Globus pallidus (tissue), 1 donor: ENCODE results near the gene IDS.
"Not testable (repeated sequence)": the region's sequence is repeated elsewhere in the genome, so short reads cannot be mapped to it uniquely, and the experiment has no call there.

ENCODE experiments used
- DNase-seq: peaks from one replicate; pipeline ENCODE4 v3.0.0-alpha.2; 2015; ENCODE audit warnings: low spot score

The IDS gene

DNA sequence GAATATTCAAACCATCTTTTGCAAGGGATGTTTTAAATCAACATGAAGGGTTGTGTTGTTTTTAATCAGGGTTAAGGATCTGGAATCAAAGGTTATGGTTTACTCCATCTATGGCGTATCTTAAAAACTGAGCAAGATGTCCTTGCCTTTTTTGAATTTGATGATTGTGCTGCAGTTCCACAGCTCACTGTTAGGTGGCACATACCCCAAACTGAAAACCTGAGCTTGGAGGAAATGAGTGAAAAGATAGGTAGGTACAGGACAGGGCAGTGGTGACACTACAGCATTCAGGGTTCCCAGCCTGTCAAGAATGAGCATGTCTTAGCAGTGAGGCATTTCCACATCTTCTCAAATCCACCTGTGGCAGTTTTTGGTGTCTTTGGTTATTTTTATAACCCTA is 22.6 kb upstream of the IDS start:
- no peak for DNase-seq

DNA sequence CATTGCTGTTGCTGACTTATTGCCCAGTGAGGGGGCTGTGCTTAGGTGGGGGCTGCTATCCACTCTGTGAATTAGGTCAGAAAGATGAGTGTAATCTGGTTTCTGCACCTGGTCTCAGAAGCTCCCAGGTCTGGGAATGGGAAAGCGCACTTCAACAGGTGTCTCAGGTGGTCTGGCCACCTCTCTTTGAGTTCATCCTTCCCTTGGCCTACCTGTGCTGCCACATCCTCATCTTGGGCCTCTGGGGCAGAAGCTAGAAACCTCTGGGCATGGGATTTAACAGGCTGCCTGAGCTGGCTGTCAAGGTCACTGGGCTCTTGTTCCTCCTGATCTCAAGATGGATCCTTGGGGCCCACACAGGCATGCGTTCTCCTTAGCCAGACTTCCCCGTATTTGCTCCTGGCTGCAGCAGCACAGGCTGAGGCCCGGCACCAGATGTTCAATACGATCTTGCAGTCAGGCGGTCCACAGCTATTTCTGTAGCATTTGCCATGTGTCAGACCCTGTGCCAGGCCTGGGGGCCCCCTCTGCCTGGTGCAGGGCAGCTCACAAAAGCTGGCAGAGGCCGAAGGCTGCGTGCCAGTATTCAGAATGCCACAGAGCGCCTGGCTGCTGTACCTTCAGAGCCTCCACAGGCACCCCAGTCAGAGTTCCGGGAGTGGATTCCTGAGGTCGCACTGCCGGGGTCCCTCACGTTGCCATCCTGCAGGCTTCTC is 21.4 kb upstream of the IDS start:
- DNase-seq, result not testable (repeated sequence)

DNA sequence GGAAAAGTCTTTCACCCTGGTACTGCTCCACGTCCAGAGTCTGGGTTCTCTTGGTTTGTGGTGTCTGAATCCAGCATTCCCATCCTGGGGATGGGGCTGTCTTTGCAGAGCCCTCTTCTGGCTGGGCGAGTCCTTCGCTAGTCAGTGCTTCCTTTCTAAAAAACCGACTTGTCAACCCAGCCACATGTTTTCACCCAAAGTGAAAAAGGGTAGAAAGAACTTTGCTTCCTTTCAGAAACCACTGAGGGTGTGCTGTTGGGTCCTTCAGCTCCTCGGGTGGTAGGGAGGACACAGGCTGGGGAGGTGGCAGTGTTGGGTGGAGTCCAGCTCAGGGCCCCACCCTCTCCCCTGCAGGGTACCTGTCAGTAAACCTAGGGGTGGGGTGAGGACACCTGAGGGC is 20.8 kb upstream of the IDS start:
- DNase-seq, result not testable (repeated sequence)

DNA sequence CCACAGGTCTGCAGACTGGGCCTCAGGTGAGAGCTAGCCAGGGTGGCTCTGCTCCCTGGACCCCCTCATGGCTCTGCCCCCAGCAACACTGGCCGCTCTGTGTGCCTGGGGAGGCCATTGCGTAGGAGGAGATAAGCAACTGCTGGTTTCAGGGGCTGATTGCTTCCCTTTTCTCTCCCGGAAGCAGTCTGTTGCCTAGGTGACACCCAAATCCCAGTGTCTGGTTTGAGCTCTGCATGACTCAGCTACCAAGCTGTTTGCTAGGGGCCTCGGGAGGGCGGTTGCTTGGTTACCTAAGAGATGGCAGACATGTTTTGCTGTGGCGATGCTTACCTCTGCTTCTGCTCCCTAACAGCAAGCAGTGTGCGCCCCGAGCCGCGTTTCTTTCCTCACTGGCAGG is 20.3 kb upstream of the IDS start:
- not testable (repeated sequence) for DNase-seq

DNA sequence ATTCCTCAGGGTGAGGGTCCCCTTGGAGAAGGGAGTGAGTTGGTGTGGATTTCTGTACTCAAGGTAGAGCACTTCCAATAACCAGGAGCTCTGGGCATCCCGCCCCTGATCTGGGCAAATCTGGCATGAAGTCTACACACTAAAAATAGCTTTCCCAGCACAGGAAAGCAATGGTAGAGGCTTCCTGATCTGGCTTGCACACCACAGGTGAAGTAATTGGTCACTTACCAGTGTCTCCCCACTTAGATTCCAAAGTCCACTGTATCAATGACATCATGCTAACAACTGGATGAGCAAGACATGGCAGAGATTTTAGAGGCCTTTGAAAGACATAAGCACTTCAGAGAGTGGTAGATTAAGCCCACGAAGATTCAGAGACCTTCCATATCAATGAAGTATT is 17.8 kb upstream of the IDS start:
- no peak for DNase-seq

DNA sequence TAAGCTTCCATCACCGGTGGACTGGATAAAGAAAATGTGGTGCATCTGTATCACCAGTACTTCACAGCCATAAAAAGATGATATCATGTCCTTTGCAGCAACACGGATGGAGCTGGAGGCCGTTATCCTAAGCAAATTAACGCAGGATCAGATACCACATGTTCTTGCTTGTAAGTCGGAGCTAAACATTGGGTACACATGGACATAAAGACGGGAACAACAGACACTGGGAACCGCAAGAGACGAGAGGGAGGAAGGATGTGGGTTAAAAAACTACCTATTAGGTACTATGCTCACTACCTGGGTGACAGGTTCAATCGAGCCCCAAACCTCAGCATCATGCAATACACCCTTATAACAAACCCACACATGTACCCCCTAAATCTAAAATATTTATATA is 16.3 kb upstream of the IDS start:
- DNase-seq, result no peak

DNA sequence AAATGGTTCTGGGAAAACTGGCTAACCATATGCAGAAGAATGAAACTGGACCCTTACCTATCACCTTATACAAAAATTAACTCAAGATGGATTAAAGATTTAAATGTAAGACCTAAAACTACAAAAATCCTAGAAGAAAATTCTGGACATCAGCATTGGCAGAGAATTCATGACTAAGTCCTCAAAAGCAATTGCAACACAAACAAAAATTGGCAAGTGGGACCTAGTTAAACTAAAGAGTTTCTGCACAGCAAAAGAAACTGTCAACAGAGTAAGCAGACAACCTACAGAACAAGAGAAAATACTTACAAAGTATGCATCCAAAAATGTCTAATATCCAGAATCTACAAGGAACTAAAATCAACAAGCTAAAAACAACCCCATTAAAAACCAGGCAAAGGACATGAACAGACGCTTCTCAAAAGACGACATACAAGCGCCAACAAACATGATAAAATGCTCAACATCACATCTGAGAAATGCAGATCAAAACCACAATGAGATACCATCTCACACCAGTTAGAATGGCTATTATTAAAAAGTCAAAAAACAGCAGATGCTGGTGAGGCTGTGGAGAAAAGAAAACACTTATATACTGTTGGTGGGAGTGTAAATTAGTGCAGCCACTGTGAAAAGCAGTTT is 15.7 kb upstream of the IDS start:
- DNase-seq, result not testable (repeated sequence)

DNA sequence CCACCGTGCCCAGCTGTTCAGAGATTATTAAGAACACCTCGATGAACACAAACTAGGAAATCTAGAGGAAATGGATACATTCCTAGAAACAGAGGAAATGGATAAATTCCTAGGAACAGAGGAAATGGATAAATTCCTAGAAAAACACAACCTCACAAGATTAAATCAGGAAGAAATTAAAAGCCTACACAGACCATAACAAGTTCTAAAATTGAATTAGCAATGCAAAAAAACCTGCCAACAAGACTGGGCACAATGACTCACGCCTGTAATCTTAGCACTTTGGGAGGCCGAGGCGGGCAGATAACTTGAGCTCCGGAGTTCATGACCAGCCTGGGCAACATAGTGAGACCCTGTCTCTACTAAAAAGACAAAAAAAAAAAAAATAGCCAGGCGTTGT is 13.1 kb upstream of the IDS start:
- no peak for DNase-seq

DNA sequence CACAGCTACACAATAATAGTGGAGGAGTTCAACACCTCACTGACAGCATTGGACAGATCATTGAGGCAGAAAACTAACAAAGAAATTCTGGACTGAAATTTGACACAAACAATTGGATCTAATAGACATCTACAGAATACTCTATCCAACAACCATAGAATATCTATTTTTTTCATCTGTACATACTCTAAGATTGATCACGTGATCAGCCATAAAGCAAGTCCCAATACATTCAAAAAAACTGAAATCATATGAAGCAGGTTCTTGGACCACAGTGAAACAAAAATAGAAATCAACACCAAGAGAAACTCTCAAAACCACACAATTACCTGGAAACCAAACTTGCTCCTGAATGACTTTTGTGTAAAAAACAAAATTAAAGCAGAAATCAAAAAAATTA is 12.2 kb upstream of the IDS start:
- no peak for DNase-seq

DNA sequence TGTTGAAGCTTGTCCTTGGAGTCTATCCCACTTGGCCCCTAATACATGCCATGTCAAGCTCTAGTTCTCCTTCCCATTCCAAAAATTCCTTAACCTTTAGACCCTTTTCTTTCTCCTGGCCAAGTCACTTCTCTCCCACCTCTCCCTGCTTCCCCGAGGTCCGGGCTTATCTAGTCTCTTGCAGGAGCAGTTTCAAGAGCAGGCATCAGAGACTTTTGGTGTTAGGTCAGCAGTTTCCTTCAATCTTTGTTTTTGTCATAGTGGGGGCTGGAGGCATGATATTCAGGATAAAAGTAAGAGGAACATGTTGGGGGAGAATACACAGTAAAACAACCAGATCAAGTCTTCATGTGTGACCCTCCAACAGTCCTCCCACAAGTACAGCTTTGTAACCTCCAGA is 11.5 kb upstream of the IDS start:
- no peak for DNase-seq

DNA sequence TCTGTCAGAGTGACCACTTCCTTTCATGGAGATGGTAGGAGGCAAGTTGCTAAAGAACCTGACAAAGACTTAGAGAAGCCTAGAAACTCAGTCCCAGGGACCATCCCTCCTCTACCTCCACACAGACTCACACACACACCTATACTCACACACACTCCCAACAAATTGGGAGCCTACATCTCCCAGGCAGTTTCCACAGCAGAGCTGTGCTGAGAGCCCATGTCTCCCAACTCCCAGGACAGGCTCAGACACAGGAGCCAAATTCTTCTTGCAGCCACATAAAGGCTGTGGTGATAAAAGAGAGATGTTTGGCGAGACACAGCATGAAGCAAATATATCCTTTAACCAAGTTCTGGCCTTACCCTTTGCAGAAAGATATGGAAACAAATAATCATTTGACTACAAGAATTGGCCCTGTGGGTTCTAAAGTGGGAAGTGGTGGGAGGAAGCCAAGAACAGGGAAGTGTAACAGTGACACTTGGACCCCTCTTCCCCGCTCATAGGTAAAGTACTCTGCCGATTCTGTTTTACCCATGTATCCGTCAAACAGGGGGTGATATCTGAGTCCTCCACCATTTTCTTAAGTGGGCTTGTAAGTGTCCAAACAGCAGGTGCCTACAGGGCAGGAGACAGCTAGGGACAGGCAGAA is 11.0 kb upstream of the IDS start:
- no peak for DNase-seq

DNA sequence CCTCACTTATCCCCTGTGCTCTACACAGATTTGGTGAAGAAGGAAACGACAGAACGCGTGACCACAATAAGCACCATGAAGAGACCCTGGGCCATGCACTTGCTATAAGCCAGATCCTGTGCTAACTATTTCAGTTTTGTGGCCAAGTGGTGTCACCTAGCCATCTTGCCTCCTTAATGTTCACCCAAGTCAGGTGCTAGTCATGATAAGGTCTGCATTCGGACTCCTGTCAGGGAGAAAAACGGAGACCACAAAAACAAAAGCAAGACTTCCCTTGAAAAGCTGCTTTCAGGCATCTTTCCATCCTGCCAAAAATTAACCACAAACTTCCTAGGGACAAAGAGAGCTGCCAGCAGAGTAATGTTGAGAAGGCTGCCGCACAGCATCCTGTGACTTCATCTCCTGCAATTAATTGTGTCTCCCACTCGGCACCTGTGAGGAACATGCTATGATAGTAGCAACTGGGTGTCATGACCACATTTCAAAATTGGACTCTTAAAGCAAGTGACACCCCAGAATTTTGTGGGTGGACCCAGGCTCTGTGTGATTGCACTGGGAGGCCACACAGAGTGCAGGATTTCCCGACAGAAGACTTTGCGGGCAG is 8.8 kb upstream of the IDS start:
- DNase-seq, result no peak

DNA sequence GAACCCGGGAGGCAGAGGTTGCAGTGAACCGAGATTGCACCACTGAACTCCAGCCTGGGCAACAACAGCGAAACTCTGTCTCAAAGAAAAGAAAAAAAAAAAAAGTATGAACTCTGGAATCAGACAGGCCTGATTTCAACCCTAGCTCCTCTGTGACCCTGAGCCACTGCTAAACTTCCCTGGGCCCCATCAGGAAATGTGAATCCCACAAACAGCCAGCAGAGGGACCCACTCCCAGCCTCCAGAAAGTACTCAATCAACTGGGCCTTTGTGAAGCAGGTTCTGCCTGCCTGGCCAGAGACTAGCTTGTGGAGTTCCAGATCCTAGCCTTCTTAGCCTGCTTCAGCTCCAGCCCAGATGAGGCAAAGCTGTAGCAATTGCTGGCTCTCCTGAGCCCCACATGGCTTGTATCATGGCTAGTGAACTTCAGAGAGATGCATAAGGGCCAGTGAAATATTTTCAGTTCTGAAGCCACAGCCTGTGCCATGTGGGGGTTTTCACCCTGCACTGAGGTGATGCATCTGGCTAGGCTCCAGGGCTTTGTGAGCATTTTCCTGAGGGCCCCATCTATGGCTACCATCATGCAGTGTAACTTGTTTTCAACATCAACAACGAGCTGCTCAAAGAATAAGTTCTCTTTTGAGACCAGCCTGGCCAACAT is 7.2 kb upstream of the IDS start:
- peak; percentile 60 for DNase-seq

DNA sequence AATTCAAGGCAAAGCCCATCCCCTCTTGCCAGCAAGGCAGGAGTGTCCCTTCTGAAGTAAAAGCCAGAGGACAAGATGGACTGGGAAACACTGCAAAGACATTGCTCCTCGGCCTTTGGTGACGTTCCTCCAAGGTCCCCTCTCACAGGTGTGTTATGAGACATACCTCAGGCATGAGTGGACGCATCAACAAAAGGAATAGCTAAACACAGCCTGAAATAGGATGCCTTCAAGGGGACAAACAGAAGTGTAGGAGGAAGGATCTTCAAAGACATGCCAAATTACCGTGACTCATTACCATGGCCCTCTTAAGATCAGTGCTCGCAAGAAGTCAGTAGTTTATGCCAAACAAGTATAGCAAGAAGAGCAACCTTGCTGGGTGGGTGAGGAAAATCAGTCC is 6.0 kb upstream of the IDS start:
- DNase-seq, result no peak

DNA sequence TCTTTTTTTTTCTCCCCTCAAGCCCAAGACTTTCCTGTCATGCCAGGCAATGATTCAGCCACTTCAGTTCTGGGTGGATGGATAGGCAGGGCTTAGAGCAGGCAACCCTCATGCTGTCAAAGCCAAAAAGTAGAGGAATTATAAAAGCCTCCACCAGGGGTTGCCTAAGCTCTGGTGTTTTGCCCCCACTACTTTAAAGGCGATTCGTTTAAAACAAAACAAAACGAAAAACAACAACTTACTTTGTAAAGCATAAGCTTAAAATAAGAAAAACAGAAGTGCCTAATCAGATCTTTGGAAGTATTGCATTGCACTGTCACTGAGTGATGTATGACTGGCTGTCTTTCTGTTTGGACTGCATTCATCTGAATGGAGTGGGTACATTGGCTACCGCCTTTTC is 5.3 kb upstream of the IDS start:
- DNase-seq, result no peak

DNA sequence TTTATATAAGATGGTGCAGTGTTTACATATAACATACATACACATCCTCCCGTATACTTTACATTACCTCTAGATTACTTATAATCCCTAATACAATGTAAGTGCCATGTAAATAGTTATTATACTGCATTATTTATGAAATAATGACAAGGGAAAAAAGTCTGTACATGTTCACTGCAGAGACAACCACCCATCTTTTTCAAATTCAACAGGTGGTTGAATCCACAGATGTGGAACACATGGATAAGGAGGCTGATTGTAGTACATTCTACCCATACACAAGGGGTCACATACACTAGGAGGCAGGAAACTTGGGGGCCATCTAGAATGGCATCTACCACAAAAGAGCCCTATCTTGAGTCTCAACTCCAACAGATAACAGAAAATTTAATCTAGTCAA is 3.4 kb upstream of the IDS start:
- DNase-seq, result no peak

DNA sequence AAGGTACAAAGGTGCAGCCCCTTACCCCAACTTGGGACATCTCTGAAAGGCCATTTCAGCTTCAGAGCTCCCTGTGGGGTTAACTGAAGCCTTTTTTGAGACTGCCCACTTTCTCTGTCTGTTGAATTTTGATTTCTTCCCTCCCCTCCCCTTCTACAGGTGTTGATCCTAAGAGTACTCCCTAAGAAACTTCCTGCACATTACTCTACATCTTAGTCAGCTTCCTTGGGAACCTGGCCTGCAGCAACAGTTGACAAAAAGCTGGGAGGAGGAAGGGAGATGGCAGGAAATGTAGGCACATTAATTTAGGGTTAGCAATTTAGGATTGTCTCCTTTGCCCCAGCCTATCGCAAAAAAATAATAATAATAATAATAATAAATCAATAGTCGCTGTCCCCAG is 1.2 kb upstream of the IDS start:
- DNase-seq, result no peak

DNA sequence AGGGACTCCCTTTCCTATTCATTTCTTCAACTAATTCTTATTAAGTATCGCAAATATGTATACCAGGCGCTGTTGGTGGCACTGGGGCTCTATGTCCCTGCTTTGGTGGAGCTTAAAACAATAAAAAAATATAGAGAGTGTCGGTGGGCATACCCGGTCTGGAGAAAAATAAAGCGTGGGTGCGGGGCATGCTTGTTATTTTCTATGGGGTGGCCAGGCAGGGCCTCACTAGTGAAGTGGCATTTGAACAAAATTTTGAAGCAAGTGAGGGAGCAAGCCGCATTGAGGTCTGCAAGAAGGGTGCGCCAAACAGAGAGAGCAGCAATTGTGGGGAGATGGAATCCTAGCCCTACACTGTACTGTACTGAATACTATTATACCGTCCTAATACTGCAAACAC is 565 bp upstream of the IDS start:
- DNase-seq, result no peak

DNA sequence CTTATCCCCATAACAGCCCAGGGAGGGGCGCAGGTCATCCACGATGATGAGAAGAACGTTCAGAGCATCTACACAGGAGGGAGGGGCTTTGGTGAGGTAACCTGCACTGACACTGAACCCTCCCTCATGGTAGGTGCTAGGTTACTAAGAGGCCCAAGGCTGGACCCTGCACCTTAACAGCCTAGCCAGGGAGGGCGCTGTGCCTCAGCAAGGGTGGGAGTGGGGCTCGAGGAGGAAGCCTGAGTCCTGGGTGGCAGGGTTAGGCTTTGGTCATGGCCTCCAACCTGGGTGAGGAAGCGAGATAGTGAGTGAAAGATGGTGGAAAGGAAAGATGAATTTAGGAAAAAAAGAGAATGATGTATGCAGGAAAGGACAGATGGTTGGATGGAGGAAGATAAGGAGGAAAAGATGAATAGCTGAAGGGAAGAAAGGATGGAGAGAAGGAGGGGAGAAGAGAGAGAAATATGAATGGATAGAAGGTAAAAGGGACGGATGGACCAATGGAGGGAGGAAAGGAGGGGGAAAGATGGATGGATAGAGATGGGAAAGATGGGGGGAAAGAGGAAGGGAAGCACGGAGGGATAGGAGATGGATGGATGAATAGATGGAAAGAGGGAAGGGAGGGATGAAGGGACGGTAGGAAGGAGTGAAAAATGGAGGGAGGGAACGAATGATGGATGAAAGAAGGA is 736 bp downstream of the IDS start:
- no peak for DNase-seq

DNA sequence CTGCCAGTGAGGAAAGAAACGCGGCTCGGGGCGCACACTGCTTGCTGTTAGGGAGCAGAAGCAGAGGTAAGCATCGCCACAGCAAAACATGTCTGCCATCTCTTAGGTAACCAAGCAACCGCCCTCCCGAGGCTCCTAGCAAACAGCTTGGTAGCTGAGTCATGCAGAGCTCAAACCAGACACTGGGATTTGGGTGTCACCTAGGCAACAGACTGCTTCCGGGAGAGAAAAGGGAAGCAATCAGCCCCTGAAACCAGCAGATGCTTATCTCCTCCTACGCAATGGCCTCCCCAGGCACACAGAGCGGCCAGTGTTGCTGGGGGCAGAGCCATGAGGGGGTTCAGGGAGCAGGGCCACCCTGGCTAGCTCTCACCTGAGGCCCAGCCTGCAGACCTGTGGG is 1.7 kb downstream of the IDS start:
- DNase-seq, result not testable (repeated sequence)

DNA sequence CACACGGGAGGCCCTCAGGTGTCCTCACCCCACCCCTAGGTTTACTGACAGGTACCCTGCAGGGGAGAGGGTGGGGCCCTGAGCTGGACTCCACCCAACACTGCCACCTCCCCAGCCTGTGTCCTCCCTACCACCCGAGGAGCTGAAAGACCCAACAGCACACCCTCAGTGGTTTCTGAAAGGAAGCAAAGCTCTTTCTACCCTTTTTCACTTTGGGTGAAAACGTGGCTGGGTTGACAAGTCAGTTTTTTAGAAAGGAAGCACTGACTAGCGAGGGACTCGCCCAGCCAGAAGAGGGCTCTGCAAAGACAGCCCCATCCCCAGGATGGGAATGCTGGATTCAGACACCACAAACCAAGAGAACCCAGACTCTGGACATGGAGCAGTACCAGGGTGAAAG is 2.2 kb downstream of the IDS start:
- DNase-seq, result not testable (repeated sequence)

DNA sequence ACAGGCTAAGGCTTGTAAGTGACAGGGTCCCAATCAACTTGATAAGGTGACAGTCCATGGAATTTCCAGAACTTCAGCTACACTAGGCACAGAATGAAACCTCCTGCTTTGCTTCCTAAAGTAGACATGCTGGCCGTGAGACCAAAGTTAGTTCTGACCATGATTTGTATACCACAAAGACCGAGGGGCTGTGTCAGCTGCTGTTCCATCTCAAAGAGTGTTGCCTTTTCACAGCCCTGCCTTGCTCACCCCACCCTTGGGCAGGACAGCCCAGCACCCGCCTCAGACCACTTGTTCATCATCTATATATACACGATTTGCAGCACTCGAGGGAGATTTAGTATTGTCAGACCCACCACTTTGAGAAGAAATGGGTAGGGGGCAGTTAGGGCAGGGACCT is 5.3 kb downstream of the IDS start:
- DNase-seq, result no peak
